Kidney glomerular epithelial cell (primary cell): Measurements from ENCODE around the gene FNDC1.
"Not testable (repeated sequence)": the region's sequence is repeated elsewhere in the genome, so short reads cannot be mapped to it uniquely, and the experiment has no call there.

ENCODE experiments used
- DNase-seq: peaks from one replicate; lab custom pipeline; 2025; lab: John Stamatoyannopoulos, UW

Gene FNDC1

DNA sequence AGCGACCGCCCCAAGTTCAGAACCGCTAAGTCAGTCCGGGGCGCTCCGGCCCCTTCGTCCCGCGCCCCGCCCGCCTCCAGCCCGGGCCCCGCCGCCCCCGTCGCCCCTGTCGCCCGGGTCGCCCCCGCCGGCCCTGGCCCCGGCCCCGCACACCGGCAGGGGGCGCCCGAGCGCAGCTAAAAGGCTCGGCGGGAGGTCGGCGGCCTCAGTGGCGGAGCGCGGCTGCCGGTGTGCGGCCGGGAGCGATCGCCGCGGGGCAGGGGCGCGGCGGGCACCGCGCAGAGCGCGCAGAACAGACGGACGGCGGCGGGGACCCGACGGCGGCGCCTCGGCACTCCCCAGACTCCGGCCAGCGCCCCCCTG is at the start of gene FNDC1:
TSS of gene FNDC1 (plus strand) at position 208 of the 363 bp plus-strand sequence. CDS start 197 bp downstream, outside the sequence.
- DNase-seq = no peak

DNA sequence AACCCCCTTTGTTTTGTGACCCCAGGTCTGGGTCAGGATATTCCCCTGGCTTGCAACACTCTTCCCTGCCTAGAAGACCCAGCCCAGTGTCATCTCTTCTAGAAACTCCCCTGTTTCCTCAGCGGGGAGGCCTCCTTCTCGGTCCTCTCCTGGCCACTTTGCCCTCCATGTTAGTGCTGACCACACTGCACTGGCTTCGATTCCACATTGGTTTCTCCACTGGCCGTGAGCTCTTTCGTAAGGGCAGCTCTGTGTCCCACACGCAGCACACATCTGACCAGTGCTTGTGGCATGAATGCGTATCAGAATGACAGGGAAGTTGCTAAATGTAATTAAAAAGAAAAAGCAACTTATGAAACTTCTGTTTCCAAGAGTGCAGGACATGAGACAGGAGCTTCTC is 49.4 kb upstream of the FNDC1 start:
- DNase-seq = no peak

GRCh38 chr6:159121486-159121885 is 47.7 kb upstream of the FNDC1 start:
- no peak for DNase-seq

- DNase-seq = no peak
These were observed 46.7 kb upstream of the FNDC1 start for GRCh38 chr6:159122453-159122852.

GRCh38 chr6:159123831-159124230 is 45.4 kb upstream of the FNDC1 start:
- DNase-seq = not testable (repeated sequence)

GRCh38 chr6:159125014-159125609 is 44.1 kb upstream of the FNDC1 start:
- no peak for DNase-seq

GRCh38 chr6:159125951-159126352 is 43.2 kb upstream of the FNDC1 start:
- DNase-seq = no peak

- no peak for DNase-seq
These were observed 42.6 kb upstream of the FNDC1 start for GRCh38 chr6:159126590-159126989.

- no peak for DNase-seq
These were observed 41.5 kb upstream of the FNDC1 start for GRCh38 chr6:159127701-159128100.

DNA sequence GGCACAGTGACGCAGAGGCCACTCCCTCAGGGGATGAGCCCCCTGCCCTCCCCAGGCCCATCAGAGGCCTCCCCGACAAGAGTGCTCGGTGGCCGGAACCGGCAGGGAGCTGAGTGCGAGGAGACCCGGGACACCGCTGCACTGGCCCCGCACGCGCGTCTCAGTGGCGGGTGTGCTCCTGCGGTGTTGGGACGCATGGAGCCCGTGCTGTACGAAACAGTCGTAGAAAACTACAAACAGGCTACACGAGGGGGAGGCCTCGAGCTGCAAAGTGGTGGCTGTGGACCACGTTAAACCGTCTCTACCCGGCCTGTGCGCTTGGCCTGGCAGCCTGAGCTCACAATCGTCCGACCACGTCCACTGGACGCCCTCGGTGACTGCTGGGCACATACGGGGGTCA is 40.2 kb upstream of the FNDC1 start:
- no peak for DNase-seq

- DNase-seq = no peak
These were observed 38.4 kb upstream of the FNDC1 start for GRCh38 chr6:159130846-159131245.

DNA sequence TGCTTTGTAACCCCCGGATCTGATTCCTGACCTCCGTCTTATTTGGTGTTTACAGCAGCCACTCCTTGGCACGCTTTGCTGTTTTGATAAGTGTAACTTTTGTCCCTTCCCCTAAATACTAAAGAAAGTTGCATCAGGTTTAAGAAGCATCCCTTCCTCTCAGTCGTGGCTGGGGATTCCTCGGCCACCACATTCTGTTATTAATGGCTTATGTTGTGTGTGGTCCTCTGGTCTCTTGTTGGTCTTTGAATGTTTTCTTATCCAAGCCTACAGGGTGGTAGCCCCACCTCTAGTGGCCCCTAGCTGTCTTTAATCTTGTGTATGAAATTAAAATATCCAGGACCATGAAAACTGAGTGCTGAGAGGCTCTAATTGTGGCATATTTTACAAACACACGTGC is 37.5 kb upstream of the FNDC1 start:
- no peak for DNase-seq

DNA sequence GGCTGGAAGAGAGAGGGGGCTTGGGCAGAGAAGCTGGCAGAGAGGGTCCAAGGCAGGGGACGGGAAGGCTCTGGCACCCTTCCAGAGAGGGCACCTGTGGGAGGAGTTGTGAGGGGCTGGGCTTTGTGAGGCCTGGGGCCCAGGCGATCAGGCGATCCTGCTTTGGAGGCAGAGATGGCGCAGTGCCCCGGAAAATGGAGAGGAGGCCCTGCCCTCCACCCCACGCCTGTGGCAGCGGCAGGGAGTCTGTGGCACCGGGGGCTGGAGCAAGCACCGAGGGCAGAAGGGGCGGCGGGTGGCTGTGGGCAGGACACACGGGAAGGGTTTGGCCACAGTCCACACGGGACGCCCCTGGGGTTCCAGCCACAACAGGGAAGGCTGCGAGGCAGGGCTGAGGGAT is 36.5 kb upstream of the FNDC1 start:
- DNase-seq = no peak

- DNase-seq = peak; percentile 47
These were observed 34.4 kb upstream of the FNDC1 start for GRCh38 chr6:159134701-159135364.

DNA sequence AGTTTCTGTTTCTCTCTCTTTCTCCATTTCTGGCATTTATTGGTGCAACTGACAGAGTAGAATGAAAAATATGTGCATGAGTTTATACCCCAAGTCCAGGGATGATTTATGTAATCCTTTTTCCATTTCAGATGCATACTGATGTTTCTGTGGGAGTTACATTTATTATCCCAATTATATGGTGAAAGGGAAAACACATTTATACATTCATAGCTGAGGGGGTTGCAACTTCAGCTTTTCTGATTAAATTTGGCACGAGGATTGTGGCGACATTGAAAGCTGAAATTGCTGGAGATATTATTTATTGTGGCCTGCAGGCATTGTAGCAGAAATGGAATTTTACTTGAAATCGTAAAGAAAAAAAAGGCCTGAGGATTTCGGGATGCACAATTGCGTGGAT is 31.5 kb upstream of the FNDC1 start:
- DNase-seq = no peak

DNA sequence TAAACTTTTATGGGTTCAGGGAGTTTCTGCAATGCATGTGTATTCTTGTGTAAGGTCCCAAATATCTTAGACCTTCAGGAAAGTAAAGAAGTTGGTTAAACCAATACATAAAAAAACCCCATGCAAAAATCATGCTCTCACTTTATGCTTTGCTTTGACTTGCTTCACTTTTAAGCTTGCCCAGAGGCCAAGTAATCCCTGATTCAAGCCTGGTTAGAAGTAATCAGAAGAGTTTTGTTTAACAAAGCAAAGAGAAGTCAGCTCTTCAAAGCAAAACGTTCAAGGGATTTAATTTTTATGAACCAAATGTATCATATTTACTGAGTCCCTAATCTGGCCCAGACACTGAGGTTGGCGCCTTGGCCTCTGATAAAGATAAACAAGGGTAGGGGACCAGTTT is 26.7 kb upstream of the FNDC1 start:
- DNase-seq = no peak

DNA sequence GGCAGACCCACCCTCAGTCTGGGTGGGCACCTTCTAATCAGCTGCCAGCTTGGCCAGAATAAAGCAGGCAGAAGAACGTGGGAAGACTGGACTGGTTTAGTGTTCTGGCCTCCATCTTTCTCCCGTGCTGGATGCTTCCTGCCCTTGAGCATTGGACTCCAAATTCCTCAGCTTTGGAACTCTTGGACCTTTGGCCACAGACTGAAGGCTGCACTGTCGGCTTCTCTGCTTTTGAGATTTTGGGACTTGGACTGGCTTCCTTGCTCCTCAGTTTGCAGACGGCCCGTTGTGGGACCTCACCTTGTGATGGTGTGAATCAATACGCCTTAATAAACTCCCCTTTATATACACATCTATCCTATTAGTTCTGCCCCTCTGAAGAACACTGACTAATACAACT is 20.6 kb upstream of the FNDC1 start:
- no peak for DNase-seq

GRCh38 chr6:159149641-159150040 is 19.6 kb upstream of the FNDC1 start:
- no peak for DNase-seq

DNA sequence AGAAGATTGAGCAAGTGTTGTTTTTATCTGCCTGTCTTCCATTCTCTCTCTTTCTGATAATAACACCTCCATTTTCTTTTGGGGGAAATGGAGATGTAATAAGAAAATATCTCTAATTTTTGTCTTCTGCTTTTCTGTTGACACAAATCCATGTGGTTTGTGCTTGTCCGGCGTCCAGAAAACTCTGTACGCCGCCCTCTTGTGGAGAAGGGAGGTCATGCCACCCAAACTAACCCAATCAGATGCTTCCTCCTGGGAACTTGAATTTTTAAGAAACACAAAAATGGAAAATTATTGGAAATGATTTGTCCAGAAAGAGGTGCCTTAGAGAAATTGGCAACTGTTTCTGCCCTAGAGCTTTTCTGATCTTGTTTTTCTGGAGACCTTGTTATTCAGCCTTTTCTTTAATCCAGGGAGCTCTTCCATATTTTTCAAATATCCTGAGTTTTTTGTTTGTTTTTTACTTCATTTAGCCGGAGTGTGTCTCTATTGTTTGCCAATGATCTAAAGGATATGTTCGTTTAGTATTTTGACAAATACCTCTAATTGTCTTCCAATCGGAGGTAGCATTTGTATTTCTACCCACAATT is 17.8 kb upstream of the FNDC1 start:
- peak; percentile 14 for DNase-seq

DNA sequence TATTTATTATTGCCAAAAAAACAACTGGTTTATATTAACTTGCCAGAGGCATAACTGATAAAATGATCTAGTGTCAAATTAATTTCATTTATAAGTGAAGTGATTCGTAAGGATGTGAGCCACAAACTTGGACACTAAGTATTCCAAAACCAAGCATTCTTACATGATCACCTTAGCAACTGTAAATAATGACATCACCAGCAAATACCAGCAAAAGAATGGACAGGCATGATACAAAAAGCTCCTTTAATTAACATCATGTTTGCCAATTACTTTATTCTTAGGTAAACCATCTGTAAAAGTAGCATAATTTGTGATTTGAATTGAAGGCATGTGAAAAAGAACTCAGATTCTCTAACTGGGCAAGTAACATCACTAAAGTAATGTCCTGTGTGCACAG is 17.2 kb upstream of the FNDC1 start:
- no peak for DNase-seq

GRCh38 chr6:159152782-159153181 is 16.4 kb upstream of the FNDC1 start:
- DNase-seq = no peak

- no peak for DNase-seq
These were observed 13.5 kb upstream of the FNDC1 start for GRCh38 chr6:159155679-159156078.

GRCh38 chr6:159156089-159156488 is 13.1 kb upstream of the FNDC1 start:
- DNase-seq = no peak

DNA sequence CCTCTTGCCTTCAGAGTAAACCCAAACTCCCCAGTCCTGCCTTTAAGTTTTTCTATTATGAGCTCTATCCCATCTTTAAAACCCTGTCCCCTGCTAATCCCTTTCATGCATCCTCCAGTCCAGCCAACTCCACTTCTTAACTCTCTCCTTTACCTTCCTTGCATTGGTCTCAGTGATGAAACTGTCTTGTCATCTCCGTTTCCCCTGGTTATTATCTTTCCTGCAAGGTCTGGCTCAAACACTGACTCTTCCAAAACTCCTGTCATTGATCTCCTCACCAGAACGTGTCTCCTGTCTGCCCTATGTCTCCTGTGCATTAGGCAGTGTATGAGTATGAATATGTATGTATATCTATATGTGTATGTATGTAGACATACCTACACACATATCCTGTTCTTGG is 11.8 kb upstream of the FNDC1 start:
- no peak for DNase-seq
